Endometrial microvascular endothelial cells (primary cell): Measurements from ENCODE around the gene MSANTD2. TPM values are rescaled to one million over a fixed set of nuclear protein-coding genes. Genes with fewer than 3 reads are reported as not detected.

Source experiments
- in situ Hi-C: cut with HindIII; loops from 2 replicates; pipeline ENCODE4 v1.10.0; 2017; ENCODE audit warnings: low sequenced_read_pairs, low pct_unique_long_range_greater_than_20kb; ENCODE audit errors: inconsistent ontology term
- total RNA-seq: library from RNA; depleted of rRNA; stranded (reverse); fragments of >200 nt; gene quantifications from one replicate; pipeline ENCODE4 v1.2.3, GENCODE V29; 2015; ENCODE audit errors: inconsistent ontology term

The MSANTD2 gene
- total RNA-seq, 1 donor from 2014 or later: 16.1 TPM

DNA sequence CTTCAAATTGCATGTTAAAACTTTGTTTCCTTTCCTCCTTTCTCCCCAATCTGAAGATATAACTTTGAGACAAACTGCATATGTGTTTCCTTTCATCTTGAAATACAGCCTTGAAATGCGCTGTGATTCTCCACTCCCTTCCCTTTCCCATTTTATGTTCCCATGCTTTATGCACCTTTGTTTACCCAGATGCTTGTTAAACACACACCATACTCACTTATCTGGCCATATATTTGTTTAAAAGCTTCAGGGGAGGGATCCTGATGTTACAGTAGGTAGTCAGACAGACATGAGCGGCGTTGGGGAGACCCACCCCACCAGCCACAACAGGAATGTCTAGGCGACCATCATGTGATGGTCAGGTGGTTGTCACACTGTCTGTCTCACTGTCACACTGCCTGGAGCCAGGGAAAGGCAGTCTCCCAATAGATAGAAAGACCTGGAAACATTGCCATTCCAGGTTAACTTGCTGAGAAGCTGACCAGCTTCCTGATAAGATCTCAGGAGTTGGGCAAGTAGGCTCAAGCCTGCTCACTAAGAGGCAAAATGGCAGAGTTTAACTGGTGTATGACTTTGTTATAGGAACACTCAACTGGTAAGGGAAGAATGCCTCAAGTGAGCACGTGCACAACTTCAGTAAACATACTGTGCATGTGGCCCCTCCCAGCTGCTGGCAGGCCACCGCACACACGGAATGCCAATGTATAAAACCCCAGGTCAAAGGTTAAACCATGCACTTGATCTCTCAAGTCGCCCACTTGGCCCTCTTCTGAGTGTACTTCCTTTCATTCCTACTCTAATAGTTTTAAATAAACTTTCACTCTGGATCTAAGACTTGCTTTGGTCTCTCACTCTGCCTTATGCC lies 23.5 kb upstream of the MSANTD2 start:
- in situ Hi-C loops: no loop called here

- in situ Hi-C loops: no loop called here
Observed at GRCh38 chr11:124821995-124822730, 22.0 kb upstream of the MSANTD2 start.

- in situ Hi-C loops: no loop called here
Observed at GRCh38 chr11:124817036-124817435, 16.8 kb upstream of the MSANTD2 start.

- in situ Hi-C loops: no loop called here
Observed at GRCh38 chr11:124814739-124815138, 14.5 kb upstream of the MSANTD2 start.

DNA sequence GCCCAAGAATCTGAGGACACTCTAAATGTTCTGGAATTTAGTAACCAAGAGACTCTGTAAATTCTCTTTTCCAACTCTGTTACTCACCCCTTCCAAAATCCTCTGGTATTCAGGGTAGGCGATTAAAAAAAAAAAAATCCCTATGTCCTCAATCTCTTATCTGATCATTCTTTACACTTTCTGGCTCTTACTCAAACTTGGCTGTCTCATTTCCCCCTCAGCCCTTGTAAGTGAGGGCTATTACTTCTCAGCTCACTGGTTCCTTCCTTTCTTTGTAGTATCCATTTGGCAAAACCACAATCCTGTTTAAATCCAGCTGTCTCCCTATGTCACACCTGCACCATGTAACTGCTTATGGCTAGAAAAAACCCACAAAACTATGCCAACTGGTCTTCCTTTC lies 12.7 kb upstream of the MSANTD2 start:
- in situ Hi-C loops: no loop called here

GRCh38 chr11:124811399-124812125 lies 11.4 kb upstream of the MSANTD2 start:
- in situ Hi-C loops: no loop called here

GRCh38 chr11:124807660-124808270 lies 7.6 kb upstream of the MSANTD2 start:
- in situ Hi-C loops: no loop called here

DNA sequence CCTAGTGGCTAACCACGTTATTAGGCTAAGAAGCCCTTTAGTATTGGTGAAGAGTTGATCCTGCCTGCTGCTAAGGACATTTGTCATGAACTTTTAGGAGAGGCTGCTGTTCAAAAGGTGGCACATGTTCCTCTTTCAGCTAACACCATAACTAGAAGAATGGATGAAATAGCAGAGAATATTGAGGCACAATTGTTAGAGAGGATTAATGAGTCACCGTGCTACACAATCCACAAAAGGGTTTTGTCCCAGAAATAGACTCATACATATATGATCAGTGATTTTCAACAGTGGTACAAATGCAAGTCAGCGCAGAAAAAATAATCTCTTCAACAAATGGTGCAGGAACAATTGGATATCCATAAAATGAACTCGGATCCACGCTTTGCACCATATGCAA lies 7.0 kb upstream of the MSANTD2 start:
- in situ Hi-C loops: no loop called here

- in situ Hi-C loops: no loop called here
Observed at GRCh38 chr11:124804884-124805283, 4.7 kb upstream of the MSANTD2 start.

DNA sequence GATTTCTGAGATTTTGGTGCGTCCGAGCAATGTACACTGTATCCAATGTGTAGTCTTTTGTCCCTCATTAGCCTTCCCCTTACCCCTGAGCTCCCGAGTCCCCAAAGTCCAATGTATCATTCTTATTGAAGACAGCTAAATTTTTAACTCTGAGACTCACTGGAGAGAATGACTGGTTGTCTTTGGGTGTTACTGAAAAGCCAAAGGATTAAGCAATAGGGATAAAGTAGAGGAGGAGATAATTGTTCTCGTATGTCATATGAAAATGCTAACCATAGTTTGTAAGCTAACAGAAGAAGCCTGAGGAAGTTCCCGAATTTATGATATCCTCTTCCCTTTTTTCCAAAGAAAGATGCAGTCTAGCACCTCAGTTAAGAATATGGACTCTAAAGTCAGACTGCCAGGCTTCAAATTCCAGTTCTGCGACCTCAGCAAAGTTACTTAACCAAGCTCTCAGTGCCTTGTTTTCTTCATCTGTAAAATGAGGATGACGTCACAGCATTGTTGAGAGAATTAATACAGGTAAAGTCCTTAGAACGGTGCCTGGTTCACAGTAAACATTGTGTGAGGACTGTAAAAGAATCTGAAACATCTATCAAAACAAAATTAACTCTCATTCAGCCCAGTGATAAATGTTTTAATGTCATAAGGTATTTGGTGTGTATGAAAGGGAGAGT lies 1.6 kb upstream of the MSANTD2 start:
- in situ Hi-C loops: no loop called here

DNA sequence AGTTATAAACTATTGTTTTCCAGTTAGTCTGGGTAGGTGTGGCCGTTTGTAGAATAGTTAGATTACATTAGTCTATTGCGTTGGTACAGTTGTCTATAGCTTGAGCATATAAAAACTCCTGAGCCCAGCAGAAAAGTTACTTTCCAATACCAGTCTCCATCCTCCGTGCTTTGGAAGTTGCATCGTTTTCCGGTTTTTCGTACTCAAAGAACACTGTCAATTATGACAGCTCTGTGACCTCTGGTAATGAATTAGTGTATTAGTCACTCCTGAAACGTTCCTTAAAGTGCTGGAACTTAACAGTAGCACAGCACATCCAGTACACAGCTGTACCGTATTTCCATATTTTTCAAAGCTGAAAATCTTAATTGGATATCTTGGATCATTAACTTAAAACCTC lies 808 bp upstream of the MSANTD2 start:
- in situ Hi-C loops: no loop called here

- in situ Hi-C loops: no loop called here
Observed at GRCh38 chr11:124799348-124800225, 619 bp downstream of the MSANTD2 start.

- in situ Hi-C loops: no loop called here
Observed at GRCh38 chr11:124798991-124799347, 1.2 kb downstream of the MSANTD2 start.

DNA sequence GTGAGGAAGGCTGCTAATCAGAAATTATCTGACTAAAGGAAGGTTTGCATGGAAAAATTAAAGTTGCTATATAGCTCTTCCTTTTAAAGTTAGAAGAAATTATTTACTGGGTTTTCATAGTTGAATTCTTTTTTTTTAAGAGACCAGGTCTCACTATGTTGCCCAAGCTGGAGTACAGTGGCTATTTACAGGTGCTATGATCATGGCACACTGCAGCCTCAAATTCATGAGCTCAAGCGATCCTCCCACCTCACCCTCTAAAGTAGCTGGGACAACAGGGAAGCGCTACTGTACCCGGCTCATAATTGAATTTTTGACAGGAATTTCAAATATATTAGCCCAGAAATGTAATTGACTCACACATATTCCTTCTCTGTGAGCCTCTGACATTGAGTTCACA lies 3.9 kb downstream of the MSANTD2 start:
- in situ Hi-C loops: no loop called here

DNA sequence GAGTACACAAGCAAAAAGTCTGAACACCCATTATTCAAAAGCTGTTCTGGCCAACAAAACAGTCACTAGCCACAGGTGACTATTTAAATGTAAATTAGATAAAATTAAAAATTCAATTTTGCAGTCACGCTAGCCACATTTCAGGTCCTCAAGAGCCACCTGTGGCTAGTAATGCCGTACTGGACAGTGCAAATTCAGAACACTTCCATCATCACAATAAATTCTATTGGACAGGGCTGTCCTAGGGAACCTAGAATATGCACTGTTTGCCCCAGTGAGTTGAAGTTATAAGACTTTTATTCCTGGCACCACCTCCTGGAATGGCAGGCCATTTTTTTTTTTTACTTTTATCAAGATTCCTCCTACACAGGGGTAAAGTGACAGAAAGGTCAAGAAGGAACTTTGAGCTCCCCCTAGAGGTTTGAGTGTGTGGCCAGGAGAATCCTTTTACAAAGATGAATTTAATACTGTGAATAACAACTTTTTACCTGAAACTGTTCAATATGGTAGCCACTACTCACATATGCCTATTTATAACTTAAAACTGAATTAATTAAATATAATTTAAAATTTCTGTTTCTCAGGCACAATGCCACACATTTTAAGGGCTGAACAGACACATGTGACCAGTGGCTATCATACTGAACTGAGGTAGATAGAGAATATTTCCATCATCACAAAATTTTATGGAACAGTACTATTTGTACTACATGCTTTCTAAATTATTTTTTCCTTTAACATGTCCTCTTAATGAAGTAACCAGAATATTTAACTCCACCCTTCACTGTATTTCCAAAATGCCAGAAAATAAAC lies 6.5 kb downstream of the MSANTD2 start:
- in situ Hi-C loops: no loop called here

DNA sequence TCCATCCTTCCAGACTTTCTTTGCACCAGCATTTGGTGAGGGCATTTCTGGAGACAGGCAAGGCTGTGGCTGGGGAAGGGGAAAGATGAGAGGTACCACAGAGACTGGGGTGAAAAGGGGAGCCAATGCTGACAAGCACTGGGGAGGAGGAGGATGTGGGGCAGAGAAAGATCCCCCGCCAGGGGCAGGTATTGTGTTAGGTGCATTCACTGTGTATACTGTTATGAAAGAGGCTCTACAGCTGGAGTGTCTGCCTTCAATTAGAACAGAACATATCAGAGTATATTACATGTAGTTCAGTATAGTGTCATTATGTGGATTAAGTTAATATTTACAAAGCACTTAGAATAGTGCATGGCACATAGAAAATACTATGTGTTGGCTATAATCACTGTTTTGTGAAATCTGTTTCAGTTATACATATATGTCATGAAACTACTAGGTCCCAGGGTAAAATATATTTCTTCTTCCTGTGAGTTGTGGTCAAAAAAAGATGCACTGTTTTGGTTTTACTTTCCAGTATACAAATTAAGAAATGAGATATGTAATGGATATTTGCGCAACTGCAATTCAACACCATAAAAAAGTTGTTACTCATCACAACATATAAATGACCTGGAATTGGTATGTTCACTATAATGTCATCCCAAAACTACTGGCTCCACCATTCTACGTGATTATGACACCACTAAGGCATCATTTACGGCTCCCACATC lies 8.4 kb downstream of the MSANTD2 start:
- in situ Hi-C loops: no loop called here

GRCh38 chr11:124788521-124788920 lies 11.7 kb downstream of the MSANTD2 start:
- in situ Hi-C loops: no loop called here
